ENCODE measurements around the gene ZNF688.

Gene ZNF688

GRCh38 chr16:30585400-30586191 lies 14.1 kb upstream of the ZNF688 start, which contains the start of gene ZNF785:
Gene ZNF785, minus strand, starts transcription at chr16:30585697. Its CDS starts 86 bp downstream, at chr16:30585611.
- TF ChIP-seq OSR1 (CRISPR knock-in tag; IDR thresholded peaks at IDR 0.05) = no peak
- no peak for TF ChIP-seq PPARA (CRISPR knock-in tag; IDR thresholded peaks at IDR 0.05; ENCODE audit: borderline replicate concordance)
- TF ChIP-seq TCF4 (CRISPR knock-in tag; IDR thresholded peaks at IDR 0.05; ENCODE audit: borderline replicate concordance) = no peak
- TF ChIP-seq CREB5 (CRISPR knock-in tag; IDR thresholded peaks at IDR 0.05; ENCODE audit: low read depth) = no peak
- TF ChIP-seq ARNTL (CRISPR knock-in tag; IDR thresholded peaks at IDR 0.05; ENCODE audit: borderline replicate concordance, low read depth) = no peak
- no peak for TF ChIP-seq ZNF70 (CRISPR knock-in tag; IDR thresholded peaks at IDR 0.05)
- TF ChIP-seq ZNF8 (CRISPR knock-in tag; IDR thresholded peaks at IDR 0.05) = no peak
- TF ChIP-seq ZFP3 (CRISPR knock-in tag; IDR thresholded peaks at IDR 0.05) = 0 out of 2 replicates have a peak, but pooled peaks have one; percentile 16
- peak; percentile 95 for ATAC-seq

GRCh38 chr16:30585022-30585399 lies 13.5 kb upstream of the ZNF688 start:
- TF ChIP-seq ZC3H10 (CRISPR knock-in tag; IDR thresholded peaks at IDR 0.05) = no peak
- TF ChIP-seq TCF4 (CRISPR knock-in tag; IDR thresholded peaks at IDR 0.05; ENCODE audit: borderline replicate concordance) = no peak
- no peak for TF ChIP-seq ZNF70 (CRISPR knock-in tag; IDR thresholded peaks at IDR 0.05)
- no peak for ATAC-seq

GRCh38 chr16:30582611-30583340 lies 11.3 kb upstream of the ZNF688 start:
- TF ChIP-seq PPARA (CRISPR knock-in tag; IDR thresholded peaks at IDR 0.05; ENCODE audit: borderline replicate concordance) (no peak), TSHZ2 (CRISPR knock-in tag; IDR thresholded peaks at IDR 0.05) (no peak), CSRNP3 (CRISPR knock-in tag; IDR thresholded peaks at IDR 0.05) (no peak), ZNF70 (CRISPR knock-in tag; IDR thresholded peaks at IDR 0.05) (no peak), ZFP30 (CRISPR knock-in tag; IDR thresholded peaks at IDR 0.05) (no peak), ESRRG (CRISPR knock-in tag; IDR thresholded peaks at IDR 0.05) (no peak)
- ATAC-seq = no peak

GRCh38 chr16:30581457-30581856 lies 9.9 kb upstream of the ZNF688 start:
- no peak for ATAC-seq
- TF ChIP-seq BACH2 (CRISPR knock-in tag; IDR thresholded peaks at IDR 0.05; ENCODE audit: borderline replicate concordance) (no peak), ZNF70 (CRISPR knock-in tag; IDR thresholded peaks at IDR 0.05) (no peak), ARNTL (CRISPR knock-in tag; IDR thresholded peaks at IDR 0.05; ENCODE audit: borderline replicate concordance, low read depth) (no peak), TSHZ2 (CRISPR knock-in tag; IDR thresholded peaks at IDR 0.05) (no peak), ESRRG (CRISPR knock-in tag; IDR thresholded peaks at IDR 0.05) (no peak), CSDC2 (CRISPR knock-in tag; IDR thresholded peaks at IDR 0.05) (no peak), OSR1 (CRISPR knock-in tag; IDR thresholded peaks at IDR 0.05) (no peak), ISL1 (CRISPR knock-in tag; IDR thresholded peaks at IDR 0.05) (no peak)
